H1 (cell line): ENCODE measurements around the gene IL26. TPM values are rescaled to one million over a fixed set of nuclear protein-coding genes. Genes with fewer than 3 reads are reported as not detected.

Experiments used
- CTCF ChIA-PET: fragments of 300-600 bp; sonication (Branson Sonifier 250); formaldehyde crosslinking; loops from one replicate; lab custom pipeline; 2021; ENCODE audit not compliant: partially characterized antibody; lab: Charles Lee
- POLR2A ChIA-PET: fragments of 300-600 bp; sonication (Branson Sonifier 250); formaldehyde crosslinking; loops from one replicate; lab custom pipeline; 2021; ENCODE audit warnings: inconsistent platforms; ENCODE audit not compliant: partially characterized antibody; lab: Charles Lee
- DNase-seq, 2 experiments: peaks; one replicate each; pipeline versions ENCODE4 v3.0.0 to v3.0.0-alpha.2; 2010 to 2022; ENCODE audit warnings: low spot score in 2 of 2, low read depth in 1 of 2, mixed read lengths in 1 of 2
- FAIRE-seq: peaks from 2 replicates; lab custom pipeline; 2011; peaks lifted over from hg19 to GRCh38; lab: Jason Lieb, UNC
- H2AFZ ChIP-seq: 2 replicates; pipeline ENCODE4 v1.8.1; 2012; ENCODE audit warnings: low read length, inconsistent platforms
- H2AK5ac ChIP-seq: 2 replicates; pipeline ENCODE4 v1.6.1; 2013; ENCODE audit warnings: low read depth, low read length
- H2BK120ac ChIP-seq: replicated peaks from 2 replicates; pipeline ENCODE3; 2013; ENCODE audit warnings: low read depth, low read length, inconsistent platforms
- H2BK12ac ChIP-seq: 2 replicates; pipeline ENCODE4 v1.6.1; 2013; ENCODE audit warnings: low read depth, low read length
- H2BK15ac ChIP-seq: 2 replicates; pipeline ENCODE4 v1.6.1; 2013; ENCODE audit warnings: low read length
- H2BK20ac ChIP-seq: 2 replicates; pipeline ENCODE4 v1.6.1; 2013; ENCODE audit warnings: low read length
- H2BK5ac ChIP-seq: 2 replicates; pipeline ENCODE4 v1.6.1; 2013; ENCODE audit warnings: low read depth, low read length
- H3K14ac ChIP-seq: 2 replicates; pipeline ENCODE4 v1.6.1; 2013; ENCODE audit warnings: inconsistent platforms; ENCODE audit not compliant: insufficient read length
- H3K18ac ChIP-seq: 2 replicates; pipeline ENCODE4 v1.6.1; 2013; ENCODE audit warnings: low read length; ENCODE audit errors: extremely low read depth
- H3K23ac ChIP-seq: 2 replicates; pipeline ENCODE4 v1.6.1; 2013; ENCODE audit warnings: inconsistent platforms; ENCODE audit not compliant: insufficient read length
- H3K23me2 ChIP-seq: 2 replicates; pipeline ENCODE4 v1.6.1; 2013; ENCODE audit warnings: low read depth, low read length
- H3K27ac ChIP-seq: 2 replicates; pipeline ENCODE4 v1.6.1; 2011; ENCODE audit warnings: low read depth, low read length, inconsistent platforms
- H3K27me3 ChIP-seq, 4 experiments: replicated peaks in 1 of 4; 1 replicate in 1 of 4; 2 replicates in 3 of 4; pipeline versions ENCODE4 v1.6.1 to v1.8.1; 2011 to 2013; ENCODE audit warnings: low read length in 3 of 4, mild to moderate bottlenecking in 3 of 4, inconsistent platforms in 2 of 4, mixed read lengths in 2 of 4, moderate library complexity in 1 of 4; ENCODE audit not compliant: control insufficient read depth in 3 of 4, insufficient read depth in 3 of 4; ENCODE audit errors: extremely low read depth in 1 of 4
- H3K36me3 ChIP-seq, 4 experiments: 2 replicates each; pipeline versions ENCODE4 v1.6.1 to v1.8.1; 2011 to 2013; ENCODE audit warnings: mild to moderate bottlenecking in 4 of 4, low read length in 3 of 4, moderate library complexity in 2 of 4, control low read depth in 1 of 4, inconsistent platforms in 1 of 4; ENCODE audit not compliant: insufficient read depth in 4 of 4, control insufficient read depth in 2 of 4
- H3K4ac ChIP-seq: replicated peaks from 2 replicates; pipeline ENCODE3; 2013; ENCODE audit warnings: low read length, low read depth, mixed read lengths, inconsistent platforms; ENCODE audit not compliant: insufficient read length
- H3K4me1 ChIP-seq, 4 experiments: replicated peaks in 1 of 4; 1 replicate in 1 of 4; 2 replicates in 3 of 4; pipeline versions ENCODE4 v1.6.1 to v1.8.1; 2011 to 2013; ENCODE audit warnings: low read length in 3 of 4, inconsistent platforms in 2 of 4, mixed read lengths in 1 of 4; ENCODE audit not compliant: insufficient read depth in 4 of 4, control insufficient read depth in 3 of 4
- H3K4me2 ChIP-seq, 2 experiments: 2 replicates each; pipeline versions ENCODE4 v1.6.1 to v1.8.1; 2011 to 2013; ENCODE audit warnings: low read depth in 2 of 2, low read length in 2 of 2, control low read depth in 1 of 2, inconsistent platforms in 1 of 2, mild to moderate bottlenecking in 1 of 2; ENCODE audit not compliant: insufficient read depth in 1 of 2
- H3K4me3 ChIP-seq, 4 experiments: fragments of 200-600, 300-600 bp in 1 of 4; sonication (generic), shearing (Covaris generic), sonication (Bioruptor Twin) in 1 of 4; 2 replicates each; pipeline versions ENCODE4 v1.5.1 to v1.8.1; 2011 to 2016; ENCODE audit warnings: low read length in 4 of 4, low read depth in 3 of 4, control low read depth in 2 of 4, inconsistent platforms in 2 of 4, mild to moderate bottlenecking in 2 of 4, mixed read lengths in 1 of 4, moderate library complexity in 1 of 4; ENCODE audit not compliant: insufficient read depth in 2 of 4; ENCODE audit errors: extremely low read depth in 1 of 4
- H3K56ac ChIP-seq: replicated peaks from 2 replicates; pipeline ENCODE3; 2013; ENCODE audit warnings: low read depth, mild to moderate bottlenecking, mixed read lengths, low read length, inconsistent platforms; ENCODE audit not compliant: insufficient read length
- H3K79me1 ChIP-seq: 2 replicates; pipeline ENCODE4 v1.6.1; 2013; ENCODE audit warnings: low read depth, low read length, control low read depth
- H3K79me2 ChIP-seq, 2 experiments: 2 replicates each; pipeline versions ENCODE4 v1.6.1 to v1.8.1; 2012 to 2013; ENCODE audit warnings: low read length in 2 of 2, mild to moderate bottlenecking in 2 of 2, inconsistent platforms in 1 of 2; ENCODE audit not compliant: insufficient read depth in 2 of 2, control insufficient read depth in 1 of 2
- H3K9ac ChIP-seq, 4 experiments: replicated peaks in 1 of 4; 1 replicate in 1 of 4; 2 replicates in 3 of 4; pipeline versions ENCODE4 v1.6.1 to v1.8.1; 2011 to 2013; ENCODE audit warnings: low read depth in 3 of 4, low read length in 3 of 4, control low read depth in 2 of 4, mild to moderate bottlenecking in 2 of 4, moderate library complexity in 2 of 4, inconsistent platforms in 1 of 4; ENCODE audit errors: extremely low read depth in 1 of 4
- H3K9me3 ChIP-seq, 2 experiments: 2 replicates each; pipeline versions ENCODE4 v1.6.1 to v1.8.1; 2012 to 2013; ENCODE audit warnings: mild to moderate bottlenecking in 2 of 2, moderate library complexity in 2 of 2, control low read depth in 1 of 2, inconsistent platforms in 1 of 2, low read depth in 1 of 2, low read length in 1 of 2, mixed read lengths in 1 of 2; ENCODE audit not compliant: insufficient read depth in 2 of 2
- H4K20me1 ChIP-seq, 2 experiments: replicated peaks in 1 of 2; 2 replicates each; pipeline versions ENCODE3 to v1.8.1; 2011 to 2013; ENCODE audit warnings: inconsistent platforms in 2 of 2, low read length in 2 of 2, mild to moderate bottlenecking in 1 of 2; ENCODE audit not compliant: insufficient read depth in 2 of 2, control insufficient read depth in 1 of 2
- H4K5ac ChIP-seq: 2 replicates; pipeline ENCODE4 v1.6.1; 2013; ENCODE audit warnings: low read length, low read depth, mixed read lengths, inconsistent platforms; ENCODE audit not compliant: insufficient read length
- H4K8ac ChIP-seq: 2 replicates; pipeline ENCODE4 v1.8.0; 2013; ENCODE audit warnings: mild to moderate bottlenecking, moderate library complexity, low read length, inconsistent platforms; ENCODE audit not compliant: insufficient read depth; ENCODE audit errors: extremely low read depth
- H4K91ac ChIP-seq: replicated peaks from 2 replicates; pipeline ENCODE3; 2013; ENCODE audit warnings: low read length, mixed read lengths, inconsistent platforms; ENCODE audit not compliant: insufficient read length
- ATF2 ChIP-seq: IDR thresholded peaks from 2 replicates; pipeline ENCODE4 v1.6.1; 2012; ENCODE audit warnings: low read length, inconsistent platforms
- CBX5 ChIP-seq: fragments of 300-800, 300-1000 bp; sonication (generic); IDR thresholded peaks from 2 replicates; pipeline ENCODE4 v1.7.1; 2016; ENCODE audit warnings: antibody characterized with exemption, low read length, low read depth
- CTBP2 ChIP-seq: IDR thresholded peaks from 2 replicates; pipeline ENCODE4 v1.7.0; 2011; ENCODE audit warnings: borderline replicate concordance, mild to moderate bottlenecking, moderate library complexity, mixed read lengths, low read length; ENCODE audit not compliant: insufficient read depth, insufficient read length
- EP300 ChIP-seq, 2 experiments: IDR thresholded peaks; 1 replicate in 1 of 2; 2 replicates in 1 of 2; pipeline ENCODE4 v1.6.1; 2011 to 2012; ENCODE audit warnings: low read depth in 2 of 2, low read length in 2 of 2, mild to moderate bottlenecking in 2 of 2, borderline replicate concordance in 1 of 2, inconsistent platforms in 1 of 2, moderate library complexity in 1 of 2
- NANOG ChIP-seq: IDR thresholded peaks from 2 replicates; pipeline ENCODE4 v1.6.1; 2011; ENCODE audit warnings: low read length, low read depth, mild to moderate bottlenecking, inconsistent platforms; ENCODE audit not compliant: insufficient read depth, poor library complexity, severe bottlenecking
- POU5F1 ChIP-seq: IDR thresholded peaks from 2 replicates; pipeline ENCODE4 v1.6.1; 2011; ENCODE audit warnings: low read depth, mild to moderate bottlenecking, low read length, moderate library complexity
- RBBP5 ChIP-seq: IDR thresholded peaks from 2 replicates; pipeline ENCODE4 v1.7.1; 2012; ENCODE audit warnings: low read depth, mild to moderate bottlenecking, inconsistent platforms, low read length, moderate library complexity, borderline replicate concordance
- RXRA ChIP-seq: IDR thresholded peaks from 2 replicates; pipeline ENCODE4 v1.6.1; 2011; ENCODE audit warnings: low read depth, mild to moderate bottlenecking, low read length, moderate library complexity; ENCODE audit not compliant: insufficient read depth
- TBP ChIP-seq: IDR thresholded peaks from 2 replicates; pipeline ENCODE4 v1.6.1; 2011; ENCODE audit warnings: low read depth, low read length, improper control_type of control experiment
- WGBS, 2 experiments: shearing (Covaris generic) in 1 of 2; methylation state at CpG; one replicate each; pipeline versions ENCODE4 v1.1.6 to v1.1.7; 2013 to 2015; ENCODE audit warnings: low lambda C conversion rate in 2 of 2, mixed read lengths in 2 of 2, inconsistent platforms in 1 of 2, low coverage in 1 of 2, missing lambda C conversion rate in 1 of 2; ENCODE audit not compliant: insufficient replicate concordance in 2 of 2, insufficient coverage in 1 of 2, insufficient read length in 1 of 2; ENCODE audit errors: extremely low coverage in 1 of 2, missing lambda C conversion rate in 1 of 2; 5-methylcytosine and 5-hydroxymethylcytosine counted together
- polyA plus RNA-seq, 7 experiments: library from polyadenylated mRNA; depleted of rRNA in 3 of 7; stranded (reverse) in 5 of 7; unstranded in 2 of 7; fragments of >200 nt in 5 of 7; fragments of 200-250 nt in 2 of 7; gene quantifications; 1 replicate in 5 of 7; 2 replicates in 1 of 7; 4 replicates in 1 of 7; pipeline versions ENCODE4 v1.2.1 to v1.2.3, GENCODE V29; 2011 to 2013; ENCODE audit warnings: missing spikeins in 2 of 7, mixed read lengths in 2 of 7
- total RNA-seq: library from RNA; stranded (reverse); fragmentation: NEBNext Ultra II Directional; extraction: Animal tissue kit (Norgen Biotek cat#: 25700); gene quantifications from 2 replicates; pipeline ENCODE4 v1.2.1, GENCODE V29; 2021

IL26 gene
- total and polyA plus RNA-seq, 2 of the 8 experiments (the other 6 are each of a cell fraction or from before 2014, with no cell fraction given): not detected

DNA sequence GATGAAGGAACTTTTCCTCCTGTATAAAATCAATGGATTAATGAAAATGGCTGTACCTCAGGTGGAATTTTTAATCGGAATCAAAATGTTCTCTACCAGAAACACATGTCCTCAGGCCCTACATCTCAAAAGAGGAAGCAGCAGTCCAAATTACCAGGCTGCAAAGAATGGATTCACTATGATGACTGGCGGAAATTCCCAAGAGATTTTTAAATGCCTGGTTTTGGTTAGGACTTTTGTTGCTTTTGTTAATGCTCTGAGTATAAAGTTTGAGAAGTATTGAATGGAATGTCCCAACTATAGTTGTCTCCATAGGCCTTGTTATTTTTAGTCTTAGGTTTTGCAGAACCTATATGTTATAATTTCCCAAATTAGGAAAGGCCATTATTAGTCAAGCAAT, 54.9 kb downstream of the IL26 start:
- CTCF ChIA-PET: no interaction called here
- WGBS, 2 experiments: 84% methylated on average over 2 of the region's 2 CpGs; no CpG with 5 or more reads in 1 of the 2 experiments
- H4K5ac ChIP-seq: no peak overlapping the region
- no peak overlapping the region for H3K4me3 ChIP-seq
- no peak overlapping the region for H2BK20ac ChIP-seq
- H2BK12ac ChIP-seq: no peak overlapping the region
- H2BK15ac ChIP-seq: no peak overlapping the region
- H3K56ac ChIP-seq: no peak overlapping the region
- no peak overlapping the region for H2BK120ac ChIP-seq
- FAIRE-seq: no peak
- no peak overlapping the region for H3K9ac ChIP-seq
- H3K23ac ChIP-seq: no peak overlapping the region
- TF ChIP-seq RXRA (no peak), POU5F1 (no peak), RBBP5 (no peak), NANOG (no peak), TBP (no peak), CBX5 (no peak), CTBP2 (no peak), EP300 (IDR thresholded peaks at IDR 0.05; ENCODE audit: borderline replicate concordance in 1 of 2, low read depth in 2 of 2, low read length in 2 of 2) (no peak), ATF2 (no peak)
- no peaks in the 10 kb centered on the region for H3K23me2 ChIP-seq
- no peak overlapping the region for H3K14ac ChIP-seq
- no peak overlapping the region for H4K8ac ChIP-seq
- no peak overlapping the region for H3K4me2 ChIP-seq
- POLR2A ChIA-PET: no interaction called here
- no peaks in the 10 kb centered on the region for H3K79me1 ChIP-seq
- no peaks in the 10 kb centered on the region for H3K9me3 ChIP-seq
- no peak overlapping the region for H3K18ac ChIP-seq
- DNase-seq: no peak
- H3K36me3 ChIP-seq: no peaks in the 10 kb centered on the region
- H2BK5ac ChIP-seq: no peak overlapping the region
- no peak overlapping the region for H3K27ac ChIP-seq
- H2AK5ac ChIP-seq: no peak overlapping the region
- no peaks in the 10 kb centered on the region for H4K20me1 ChIP-seq
- no peaks in the 10 kb centered on the region for H3K79me2 ChIP-seq
- no peaks in the 10 kb centered on the region for H3K27me3 ChIP-seq
- H2AFZ ChIP-seq: no peak overlapping the region
- H3K4ac ChIP-seq: no peak overlapping the region
- H4K91ac ChIP-seq: no peak overlapping the region
- H3K4me1 ChIP-seq: no peaks in the 10 kb centered on the region
